ENCODE measurements around the gene IQSEC2.

Gene IQSEC2

GRCh38 chrX:53288189-53288588 lies 6.8 kb upstream of the IQSEC2 start:
- no peak overlapping the region for H3K4me3 ChIP-seq (replicated peaks; ENCODE audit: low read depth, low read length)
- TF ChIP-seq CTCF (IDR thresholded peaks at IDR 0.05; ENCODE audit: low read depth, low read length, missing control alignments): no peak
- DNase-seq (ENCODE audit: extremely low read depth, low read depth): no peak

DNA sequence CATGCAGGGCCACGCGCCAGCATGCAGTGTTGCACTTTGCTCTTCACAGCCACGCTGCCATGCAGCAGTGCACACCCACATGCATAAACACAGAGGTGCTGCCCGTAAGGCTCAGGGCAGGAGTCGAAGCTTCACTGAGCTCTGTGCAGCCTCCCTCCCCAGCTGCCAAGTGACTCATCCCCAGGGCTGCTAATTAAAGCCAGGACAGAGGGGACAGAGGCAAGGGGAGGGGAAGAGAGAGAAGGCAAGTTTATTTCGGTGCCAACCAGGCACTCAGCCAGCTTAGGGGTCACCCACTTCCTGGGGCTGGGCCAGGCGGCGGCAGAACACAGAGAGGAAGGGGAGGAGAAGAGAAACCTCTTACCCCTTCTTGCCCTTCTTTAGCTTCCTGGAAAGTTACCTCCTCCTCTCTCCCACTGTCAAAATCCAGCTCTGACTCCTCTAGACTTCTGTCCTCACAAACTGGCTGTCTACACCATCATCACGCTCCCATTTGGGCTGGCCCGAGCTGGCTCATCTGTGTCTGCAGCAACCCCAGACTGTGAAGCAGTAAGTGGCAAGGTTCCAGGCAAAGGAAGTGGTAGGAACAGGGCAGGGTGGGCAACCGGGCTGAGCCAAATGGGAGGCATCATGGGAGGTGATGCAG lies 6.2 kb upstream of the IQSEC2 start:
- no peak overlapping the region for H3K4me3 ChIP-seq (replicated peaks; ENCODE audit: low read depth, low read length)
- no peak for TF ChIP-seq CTCF (IDR thresholded peaks at IDR 0.05; ENCODE audit: low read depth, low read length, missing control alignments)
- DNase-seq (ENCODE audit: extremely low read depth, low read depth): peak; percentile 65

DNA sequence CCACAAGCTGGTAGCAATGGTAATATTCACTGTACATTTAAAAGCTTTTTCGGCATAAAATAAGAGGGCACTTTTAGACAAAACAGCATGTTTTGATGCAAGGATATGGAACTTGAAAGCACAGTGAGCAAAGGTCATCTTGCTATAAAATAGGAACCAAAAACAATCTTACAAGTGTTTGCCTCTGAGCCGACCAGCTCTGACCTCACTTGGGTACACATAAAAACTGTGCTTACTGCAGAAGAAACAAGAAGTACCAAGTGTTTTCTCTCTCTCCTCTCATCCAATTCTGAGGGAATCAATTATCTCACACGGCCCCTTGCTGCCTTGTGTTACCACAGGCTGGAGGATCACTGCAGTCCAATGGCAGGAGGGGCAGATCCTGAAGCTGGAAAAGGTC lies 4.8 kb upstream of the IQSEC2 start:
- no peak overlapping the region for H3K4me3 ChIP-seq (replicated peaks; ENCODE audit: low read depth, low read length)
- no peak for DNase-seq (ENCODE audit: extremely low read depth, low read depth)
- no peak for TF ChIP-seq CTCF (IDR thresholded peaks at IDR 0.05; ENCODE audit: low read depth, low read length, missing control alignments)

- no peak for TF ChIP-seq CTCF (IDR thresholded peaks at IDR 0.05; ENCODE audit: low read depth, low read length, missing control alignments)
- no peak overlapping the region for H3K4me3 ChIP-seq (replicated peaks; ENCODE audit: low read depth, low read length)
- DNase-seq (ENCODE audit: extremely low read depth, low read depth): no peak
Measured at GRCh38 chrX:53285591-53285990, 4.2 kb upstream of the IQSEC2 start.

GRCh38 chrX:53284684-53285447 lies 3.5 kb upstream of the IQSEC2 start:
- peak; percentile 77 for TF ChIP-seq CTCF (IDR thresholded peaks at IDR 0.05; ENCODE audit: low read depth, low read length, missing control alignments)
- no peak for DNase-seq (ENCODE audit: extremely low read depth, low read depth)
- no peak overlapping the region for H3K4me3 ChIP-seq (replicated peaks; ENCODE audit: low read depth, low read length)

GRCh38 chrX:53283567-53283966 lies 2.2 kb upstream of the IQSEC2 start:
- TF ChIP-seq CTCF (IDR thresholded peaks at IDR 0.05; ENCODE audit: low read depth, low read length, missing control alignments): no peak
- no peak overlapping the region for H3K4me3 ChIP-seq (replicated peaks; ENCODE audit: low read depth, low read length)

More at GRCh38 chrX:53283567-53283966, 2.2 kb upstream of the IQSEC2 start:
- DNase-seq (ENCODE audit: extremely low read depth, low read depth): no peak

Data from HFF-Myc (cell line).